DMS 273 treated with DMSO at 0.1 percent for 48 hours (cell line): ENCODE results near the gene SRRD.

Source experiments
- DNase-seq: peaks from one replicate; lab custom pipeline; 2025; lab: John Stamatoyannopoulos, UW

Gene SRRD

GRCh38 chr22:26482161-26482560 lies 1.5 kb upstream of the SRRD start:
- no peak for DNase-seq

- DNase-seq = no peak
These were observed 636 bp upstream of the SRRD start for GRCh38 chr22:26483043-26483438.

DNA sequence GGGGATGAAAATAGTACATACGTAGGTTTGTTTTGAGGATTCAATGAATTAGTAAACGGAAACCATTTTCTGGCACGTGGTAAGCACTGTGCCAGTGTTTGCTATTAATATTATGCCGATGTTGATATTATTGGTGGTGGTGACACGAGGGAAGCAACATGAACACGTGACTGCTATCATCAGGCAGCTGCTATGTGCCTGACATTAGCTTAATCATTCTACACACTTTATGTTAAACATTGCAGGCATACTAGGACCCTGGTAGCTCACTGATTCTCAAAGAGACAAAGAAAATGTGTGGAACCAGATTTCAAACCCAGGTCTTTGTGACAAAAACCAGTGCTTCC lies 656 bp downstream of the SRRD start:
- no peak for DNase-seq

DNA sequence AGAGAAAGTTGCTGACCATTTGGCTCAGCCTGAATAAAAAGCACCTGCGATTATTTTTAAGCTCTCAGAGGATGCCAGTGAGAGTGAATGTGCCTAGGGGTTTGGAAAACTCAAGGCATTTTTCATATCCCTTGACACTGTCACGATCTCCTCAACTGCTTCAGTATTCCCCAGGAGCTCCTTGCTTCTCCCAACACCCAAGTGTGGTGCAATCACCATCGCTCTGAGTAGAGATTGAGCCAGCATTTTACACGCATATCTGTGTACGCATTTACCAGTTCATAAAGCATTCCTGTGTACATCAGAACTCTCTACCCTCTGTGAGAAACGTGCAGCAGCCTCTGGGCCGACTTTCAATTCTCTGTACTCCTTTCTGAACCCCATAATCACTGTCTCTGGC lies 1.3 kb downstream of the SRRD start:
- DNase-seq = no peak

GRCh38 chr22:26485806-26486390 lies 2.2 kb downstream of the SRRD start:
- no peak for DNase-seq

DNA sequence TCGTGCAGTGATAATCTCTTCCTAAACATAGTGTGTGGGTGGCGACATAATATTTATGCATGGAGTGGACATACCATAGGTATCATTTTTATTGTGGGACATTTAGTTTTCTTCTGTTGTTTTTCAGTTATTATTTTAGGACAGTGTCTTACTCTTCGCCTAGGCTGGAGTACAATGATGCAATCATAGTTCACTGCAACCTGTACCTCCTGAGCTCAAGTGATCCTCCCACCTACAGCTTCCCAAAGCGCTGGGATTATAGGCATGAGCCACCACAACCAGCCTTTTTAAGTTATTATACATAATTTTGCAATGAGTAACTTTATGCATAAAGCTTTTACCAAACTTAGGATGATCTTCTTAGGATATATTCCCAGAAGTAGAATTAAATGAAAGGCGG lies 2.7 kb downstream of the SRRD start:
- no peak for DNase-seq

GRCh38 chr22:26487996-26488395 lies 4.3 kb downstream of the SRRD start:
- DNase-seq = no peak

GRCh38 chr22:26489447-26490036 lies 5.9 kb downstream of the SRRD start:
- no peak for DNase-seq

DNA sequence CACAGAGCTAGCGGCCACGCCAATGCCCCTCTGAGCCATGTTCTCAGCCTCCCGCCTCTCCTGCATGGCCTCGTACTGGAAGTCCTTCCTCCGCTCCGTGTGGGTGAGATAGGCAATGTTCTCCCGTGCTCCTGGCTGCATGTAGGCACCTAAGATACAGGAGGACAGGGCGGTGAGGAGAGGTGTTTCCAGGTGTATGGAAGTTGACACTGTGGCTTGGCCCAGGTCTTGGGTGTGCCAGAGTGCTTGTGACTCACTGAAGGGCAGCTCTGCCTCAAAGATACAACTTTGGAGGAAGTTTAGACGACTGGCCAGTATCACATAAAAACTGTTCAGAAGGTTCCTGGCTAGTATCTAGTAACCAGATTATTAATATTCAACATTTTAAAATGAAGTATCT lies 8.5 kb downstream of the SRRD start:
- no peak for DNase-seq

GRCh38 chr22:26494506-26494905 lies 10.8 kb downstream of the SRRD start:
- no peak for DNase-seq

DNA sequence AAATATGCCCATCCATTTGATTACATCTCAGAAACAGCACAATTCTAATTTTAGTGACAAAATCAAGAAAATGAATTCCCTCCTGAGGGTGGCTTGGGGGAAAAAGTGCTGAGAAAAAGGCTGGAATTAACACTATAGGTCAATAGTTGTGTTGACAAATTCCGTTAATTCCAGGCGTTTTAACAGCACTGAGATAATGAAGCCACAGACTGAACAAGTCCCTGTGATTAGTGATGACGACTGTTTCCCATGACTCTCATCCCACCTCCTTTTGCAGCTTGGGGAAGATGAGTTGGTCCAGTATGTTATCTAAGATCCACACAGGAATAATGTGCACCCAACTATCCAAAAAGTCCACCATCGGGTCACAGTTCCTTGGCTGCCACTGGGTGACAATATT lies 12.8 kb downstream of the SRRD start:
- DNase-seq = no peak

- DNase-seq = no peak
These were observed 15.6 kb downstream of the SRRD start for GRCh38 chr22:26499188-26499703.

- no peak for DNase-seq
These were observed 18.3 kb downstream of the SRRD start for GRCh38 chr22:26501996-26502395.

DNA sequence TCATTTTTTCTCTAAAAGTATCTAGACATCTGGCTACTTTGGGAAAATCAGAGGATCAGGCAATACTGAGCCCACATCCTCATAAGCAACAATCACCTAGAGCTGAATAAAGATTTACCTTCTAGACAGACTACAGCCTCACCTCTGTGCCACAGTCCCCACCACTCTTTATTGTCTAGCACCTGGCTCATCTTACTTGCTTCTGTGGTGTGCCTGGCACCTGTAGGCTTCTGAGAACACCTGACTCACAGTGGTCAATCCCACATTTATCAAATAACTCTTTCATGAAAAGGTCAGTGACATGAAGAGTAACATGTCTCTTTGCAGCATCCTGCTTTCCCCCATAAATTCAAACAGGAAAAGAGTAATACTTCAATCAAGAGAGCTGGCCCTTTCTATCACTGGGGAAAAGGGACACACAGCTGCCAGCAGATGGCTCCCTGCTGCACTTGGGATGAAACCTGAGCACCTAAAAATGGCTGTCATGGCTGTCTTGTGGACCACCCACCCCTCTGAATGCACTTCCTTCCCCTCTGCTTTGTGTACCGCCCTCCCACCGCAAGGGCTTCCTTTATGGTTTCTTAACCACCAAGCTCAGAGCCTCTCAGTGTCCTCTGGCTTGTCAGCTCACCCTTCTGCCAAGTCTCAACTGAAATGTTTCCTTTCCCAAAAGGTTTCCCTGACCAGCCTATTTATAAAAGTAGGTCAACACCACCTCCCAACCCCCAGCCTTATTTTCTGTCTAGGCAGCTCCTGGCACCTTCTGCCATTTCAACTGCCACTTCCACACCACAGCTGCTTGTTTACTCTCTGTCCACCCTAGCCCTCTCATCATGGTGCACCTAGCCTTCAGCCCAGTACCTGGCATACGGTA lies 19.2 kb downstream of the SRRD start:
- no peak for DNase-seq

- DNase-seq = no peak
These were observed 20.1 kb downstream of the SRRD start for GRCh38 chr22:26503758-26504157.

- no peak for DNase-seq
These were observed 24.5 kb downstream of the SRRD start for GRCh38 chr22:26508148-26508547.

DNA sequence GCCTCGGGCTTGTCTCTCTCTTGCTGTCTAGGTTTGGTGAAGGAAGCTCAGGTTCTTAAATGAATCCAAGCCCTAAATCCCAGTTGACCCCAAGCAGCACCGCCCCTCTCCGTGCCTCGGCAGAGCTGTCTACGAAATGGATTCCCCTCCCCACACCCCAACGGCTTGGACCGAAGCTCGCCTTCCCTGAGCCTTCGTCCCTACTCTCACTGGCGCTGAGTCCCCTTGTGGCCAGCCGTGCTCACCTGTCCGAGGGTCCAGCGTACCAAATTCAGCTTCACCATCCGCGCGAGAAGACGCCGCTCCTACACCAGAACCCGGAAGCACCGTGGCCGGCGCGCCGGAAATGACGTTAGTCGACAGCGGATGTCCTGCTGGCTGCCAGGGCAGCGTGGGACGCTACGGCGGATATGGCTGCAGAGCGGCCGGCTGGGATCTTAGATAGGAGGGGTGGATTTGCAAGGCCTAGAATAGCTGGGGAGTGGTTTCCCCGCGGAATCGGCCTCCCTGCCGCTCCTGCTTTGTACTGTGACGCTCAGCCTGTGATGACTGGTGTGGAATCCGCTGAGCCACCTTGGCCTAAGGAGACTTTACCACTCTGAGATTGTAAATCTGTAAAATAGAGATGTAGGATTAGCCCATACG lies 28.6 kb downstream of the SRRD start, which contains the start of gene TFIP11:
TFIP11 (minus strand) TSS at position 325 of the 645 bp plus-strand sequence. CDS start 2,201 bp downstream, outside the sequence.
- DNase-seq = peak; percentile 48

DNA sequence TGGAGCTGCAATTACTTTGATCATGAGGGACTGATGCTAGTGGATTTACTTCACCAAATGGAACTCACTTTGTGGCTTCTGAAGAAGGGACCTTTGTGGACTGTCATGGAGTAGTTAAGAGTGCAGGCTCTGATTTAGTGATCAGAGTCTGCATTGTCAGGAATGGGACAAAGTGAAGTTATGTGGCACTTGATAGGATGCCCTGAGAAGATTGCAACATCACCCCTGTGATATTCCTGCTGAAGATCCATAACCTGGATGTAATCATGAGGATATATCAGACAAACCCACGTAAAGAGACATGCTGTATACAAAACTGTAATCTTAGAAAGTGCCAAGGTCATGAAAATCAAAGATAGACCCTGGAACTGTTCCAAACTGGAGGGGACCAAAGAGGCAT lies 30.2 kb downstream of the SRRD start:
- no peak for DNase-seq

GRCh38 chr22:26514419-26515161 lies 30.9 kb downstream of the SRRD start:
- DNase-seq = no peak

DNA sequence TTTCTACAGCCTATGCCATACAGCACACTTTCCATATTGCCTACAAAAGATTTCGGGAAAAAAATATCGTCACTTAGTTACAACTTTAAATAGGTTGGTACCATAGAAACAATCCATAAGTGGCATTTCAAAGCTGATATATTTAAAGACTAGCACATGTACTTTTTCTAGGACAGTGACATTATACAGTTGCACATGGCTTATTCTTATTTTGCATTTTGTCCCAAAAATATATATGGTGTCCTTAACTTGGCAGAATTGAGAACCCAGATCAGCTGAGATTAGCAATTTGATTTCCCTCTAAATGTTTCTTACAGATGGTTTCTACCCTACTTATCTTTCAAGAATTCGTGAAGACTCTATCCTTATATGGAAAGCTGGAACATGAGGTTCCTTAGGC lies 32.3 kb downstream of the SRRD start:
- DNase-seq = no peak

GRCh38 chr22:26516503-26516902 lies 32.8 kb downstream of the SRRD start:
- no peak for DNase-seq

DNA sequence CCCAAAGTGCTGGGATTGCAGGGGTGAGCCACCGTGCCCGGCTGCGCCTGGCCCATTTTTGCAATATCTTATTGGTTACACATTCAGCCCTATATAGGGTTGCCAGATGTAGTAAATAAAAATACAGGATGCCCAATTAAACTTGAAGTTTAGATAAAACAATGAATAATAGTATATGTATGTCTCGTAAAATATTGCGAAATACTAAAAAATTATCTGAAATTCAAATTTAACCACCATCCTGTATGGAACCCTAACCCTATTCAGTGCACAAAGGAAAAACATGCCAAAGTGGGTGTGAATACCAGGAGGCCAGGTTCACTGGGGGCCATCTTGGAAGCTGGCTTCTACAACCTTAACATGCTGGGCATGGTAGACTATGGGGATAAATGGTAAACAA lies 33.8 kb downstream of the SRRD start:
- no peak for DNase-seq
